HG02623 (cell line): Measurements from ENCODE around the gene HEG1.
A peak's percentile ranks its signal among the peaks of the same experiment; 100 is the strongest.

Experiments used
- ATAC-seq: cut with Tn5 transposase; IDR thresholded peaks from one replicate; pipeline ENCODE4 v1.9.1; 2021; ENCODE audit warnings: moderate library complexity; ENCODE audit not compliant: unreplicated experiment

The HEG1 gene

DNA sequence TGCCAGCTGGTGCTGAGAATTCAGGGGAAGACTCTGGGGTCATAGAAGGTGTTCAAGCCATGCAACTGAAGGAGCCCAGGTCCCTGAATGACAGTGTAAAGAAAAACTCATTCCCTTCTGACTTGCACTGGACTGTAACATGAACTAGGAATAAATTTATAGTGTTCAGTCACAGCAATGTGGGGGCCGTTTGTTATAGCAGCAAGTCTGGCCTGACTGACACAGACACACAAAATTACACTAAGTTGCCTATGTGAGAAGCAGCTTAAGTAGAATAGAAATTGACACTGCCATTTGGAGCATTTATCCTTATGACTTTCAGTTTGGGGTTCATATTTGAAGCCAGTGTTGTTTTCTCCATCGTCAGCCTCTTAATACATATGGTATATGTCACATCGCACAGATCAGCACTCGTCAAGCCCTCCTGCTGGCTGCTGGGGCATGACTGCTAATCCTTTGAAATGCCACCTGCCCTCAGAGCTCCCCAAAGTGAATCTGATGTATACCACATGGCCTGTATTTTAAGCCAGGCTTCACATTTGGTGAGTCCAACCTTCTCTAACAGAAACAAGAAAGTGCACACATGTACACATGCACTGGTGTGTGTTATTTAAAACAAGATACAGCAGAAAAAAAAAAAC is 17.1 kb upstream of the HEG1 start:
- no peak for ATAC-seq

- no peak for ATAC-seq
Measured at GRCh38 chr3:125072301-125072700, 16.5 kb upstream of the HEG1 start.

- ATAC-seq = no peak
Measured at GRCh38 chr3:125069968-125070745, 14.4 kb upstream of the HEG1 start.

DNA sequence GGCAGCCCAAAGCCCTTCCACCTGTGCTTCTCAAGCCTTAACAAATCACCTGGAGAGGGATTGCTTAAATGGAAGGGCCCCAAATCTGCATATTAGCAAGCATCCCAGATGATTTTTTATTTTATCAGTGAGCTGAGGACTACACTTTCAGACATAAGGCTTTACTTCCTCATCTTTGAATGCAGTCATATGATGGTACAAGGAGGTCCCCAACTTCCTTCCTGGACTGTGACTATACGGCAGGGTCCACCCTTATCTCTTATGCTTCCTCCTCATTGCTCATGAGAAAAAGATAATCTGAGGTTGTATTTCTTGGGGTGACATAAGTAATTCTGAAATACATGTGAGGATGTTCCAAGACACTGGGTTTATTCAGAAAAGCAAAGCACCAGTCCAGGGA is 13.7 kb upstream of the HEG1 start:
- no peak for ATAC-seq

GRCh38 chr3:125068265-125068664 is 12.5 kb upstream of the HEG1 start:
- no peak for ATAC-seq

GRCh38 chr3:125067225-125067624 is 11.4 kb upstream of the HEG1 start:
- no peak for ATAC-seq

DNA sequence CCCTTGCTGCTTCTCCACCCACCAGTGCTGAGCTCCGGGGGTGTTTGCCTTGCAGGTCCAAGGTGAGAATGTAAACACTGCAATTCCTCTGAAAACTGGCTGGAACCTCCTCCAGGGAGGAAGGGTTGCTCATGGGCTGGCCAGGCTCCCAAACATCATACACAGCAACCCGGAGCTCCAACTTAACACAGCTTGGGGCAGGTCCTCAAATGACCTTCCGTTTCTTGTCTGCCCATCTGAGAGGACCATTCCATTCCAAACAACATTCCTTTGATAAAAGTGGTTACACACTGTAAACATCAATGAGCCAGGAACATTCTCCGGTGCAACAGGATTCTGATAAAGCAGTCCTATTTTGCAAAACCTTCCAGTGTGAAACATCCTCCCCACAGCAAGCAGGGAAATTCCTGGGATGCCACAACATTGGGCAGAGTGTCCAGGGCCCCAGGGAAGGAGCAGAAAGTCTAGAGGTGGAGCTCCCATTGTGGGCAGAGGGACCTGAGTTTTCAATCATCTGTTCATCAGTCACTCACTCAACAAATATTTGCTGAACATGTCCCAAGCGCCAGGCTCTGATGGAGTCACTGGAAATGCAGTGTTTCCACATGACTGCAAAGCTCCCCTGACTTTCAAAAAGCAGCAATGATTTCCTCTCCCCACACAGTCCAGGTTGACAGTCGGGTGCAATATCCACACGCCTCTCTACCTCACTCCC is 7.3 kb upstream of the HEG1 start:
- ATAC-seq = no peak

GRCh38 chr3:125061646-125062045 is 5.8 kb upstream of the HEG1 start:
- ATAC-seq = no peak

GRCh38 chr3:125061170-125061569 is 5.4 kb upstream of the HEG1 start:
- no peak for ATAC-seq

DNA sequence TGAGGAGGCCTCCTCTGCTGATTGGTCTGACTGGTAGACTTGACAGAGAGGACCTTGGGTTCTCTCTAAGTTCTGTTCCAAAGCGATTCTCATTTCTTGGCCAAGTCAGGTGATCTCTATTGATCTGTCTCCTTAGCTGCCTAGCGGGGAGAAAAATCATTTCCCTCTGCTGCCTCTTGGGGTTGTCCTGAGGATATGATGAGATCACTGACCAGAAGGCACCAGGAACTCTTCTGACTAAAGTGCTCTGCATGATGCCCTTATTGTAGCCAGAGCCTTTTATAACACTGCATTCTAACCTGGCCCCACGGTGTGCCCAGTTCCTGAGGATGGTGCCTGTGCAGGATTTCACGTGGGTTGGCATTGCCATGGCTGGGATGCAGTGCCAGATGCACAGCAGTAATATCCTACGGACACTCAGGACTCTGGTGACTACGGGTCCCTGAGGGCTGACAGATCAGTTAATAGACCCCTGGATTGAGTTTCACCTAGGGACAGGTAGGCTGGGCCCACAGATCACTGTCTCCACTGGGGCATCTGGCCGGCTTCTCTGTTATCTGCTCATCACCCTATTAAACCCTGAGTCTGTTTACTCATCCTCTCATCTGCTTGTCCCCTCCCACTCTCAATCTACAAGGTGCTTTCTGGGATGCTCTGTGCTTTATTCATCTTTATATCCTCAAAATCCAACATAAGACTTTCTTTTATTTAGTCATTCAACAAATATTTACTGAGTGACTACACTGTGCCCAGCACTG is 3.9 kb upstream of the HEG1 start:
- ATAC-seq = no peak

DNA sequence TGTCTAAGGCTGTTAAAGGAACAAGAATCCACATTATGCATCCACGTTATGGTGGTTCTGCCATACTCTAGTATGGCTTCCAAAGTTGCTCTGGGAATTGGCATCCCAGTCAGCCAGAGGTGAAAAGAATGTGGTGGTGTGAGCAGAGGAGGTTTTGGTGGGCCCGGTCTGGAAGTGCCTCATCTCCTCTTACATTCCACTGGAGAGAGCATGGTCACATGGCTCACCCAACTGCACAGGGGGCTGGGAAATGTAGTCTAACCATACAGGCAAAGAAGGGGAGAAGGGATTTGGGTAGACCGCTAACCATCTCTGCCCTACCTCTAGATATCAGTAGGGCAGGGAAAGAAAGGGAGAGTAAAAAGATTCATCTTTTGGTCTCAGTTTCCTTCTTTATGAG is 3.2 kb upstream of the HEG1 start:
- ATAC-seq = no peak

DNA sequence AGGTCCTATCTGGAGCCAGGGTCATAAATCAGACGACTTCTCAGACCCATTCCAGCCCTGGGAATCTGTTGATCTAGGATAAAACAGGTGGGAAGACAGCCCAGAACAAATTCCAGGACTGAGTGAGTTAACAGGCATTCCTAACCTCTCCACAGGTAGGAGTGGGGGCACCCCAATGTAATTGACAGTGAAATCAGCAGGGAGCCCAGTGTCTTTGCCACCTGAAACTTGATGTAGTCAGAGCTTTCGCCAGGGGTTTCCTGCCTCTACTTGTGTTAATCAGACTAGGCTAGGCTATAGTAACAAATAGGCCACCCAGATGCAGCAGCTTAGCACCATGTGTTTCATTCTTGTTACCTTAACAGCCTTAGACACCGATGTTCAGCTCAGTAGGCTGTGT is 2.7 kb upstream of the HEG1 start:
- no peak for ATAC-seq

GRCh38 chr3:125057186-125057850 is 1.5 kb upstream of the HEG1 start:
- ATAC-seq = no peak

- ATAC-seq = peak; percentile 8
Measured at GRCh38 chr3:125055331-125055912, 375 bp downstream of the HEG1 start.

DNA sequence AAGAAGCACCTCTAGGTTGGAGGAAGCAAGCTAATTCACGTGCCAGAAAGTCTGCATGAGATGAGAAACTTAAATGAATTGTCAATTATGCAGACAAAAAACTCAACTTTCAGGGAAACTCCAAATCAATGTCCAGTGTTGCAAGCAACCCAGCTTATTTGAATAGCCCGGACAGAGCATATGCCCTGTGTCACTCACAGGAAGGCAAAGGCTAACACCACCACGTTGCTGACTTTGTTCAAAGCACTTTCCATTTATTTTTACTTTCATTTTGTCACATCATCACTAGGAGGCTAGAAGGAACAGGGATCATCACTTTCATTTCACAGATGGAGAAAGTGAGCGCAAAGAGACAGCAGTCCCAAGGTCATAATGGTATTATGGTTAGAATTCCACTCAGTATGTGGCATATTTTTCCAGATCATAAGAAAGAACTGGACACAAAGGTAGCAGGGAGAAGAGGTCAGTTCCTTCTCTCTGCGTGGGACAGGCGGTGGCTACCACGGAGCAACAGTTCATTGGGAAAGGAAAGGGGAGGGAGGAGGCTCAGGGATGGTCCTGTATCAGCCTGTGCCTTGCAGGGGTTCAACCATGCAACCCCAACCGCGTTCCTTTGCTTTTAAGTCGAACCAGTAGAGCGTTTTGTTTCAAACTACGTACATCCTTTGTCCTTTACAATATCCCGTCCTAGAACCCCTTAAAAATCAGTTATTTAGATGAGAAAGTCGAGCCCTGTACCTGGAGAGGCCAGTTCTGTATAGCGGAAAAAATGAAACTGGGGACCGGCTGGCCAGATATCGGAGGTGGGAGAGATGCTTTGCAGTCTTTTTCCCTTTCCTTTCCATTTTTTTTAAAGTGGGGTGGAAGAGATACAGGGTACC is 1.1 kb downstream of the HEG1 start:
- ATAC-seq = peak; percentile 36

- ATAC-seq = no peak
Measured at GRCh38 chr3:125054062-125054448, 1.7 kb downstream of the HEG1 start.

DNA sequence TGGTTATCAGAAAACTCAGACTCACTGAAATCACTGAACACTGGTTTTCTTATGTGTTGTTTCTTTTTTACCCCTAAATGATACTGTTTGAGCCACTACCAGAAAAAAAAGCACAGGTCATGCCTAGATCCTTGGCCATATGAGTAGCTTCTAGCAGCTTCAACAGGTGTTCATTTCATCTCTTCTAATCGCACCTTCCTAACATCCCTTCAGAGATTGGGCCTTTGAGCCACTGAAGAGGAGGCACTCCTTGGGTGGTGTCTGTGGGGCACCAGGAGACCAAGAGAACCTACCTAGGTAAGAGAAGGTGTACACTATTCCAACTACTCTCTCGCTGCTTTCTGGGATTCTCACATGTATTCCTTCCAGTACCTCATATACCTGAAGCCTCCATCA is 2.5 kb downstream of the HEG1 start:
- ATAC-seq = no peak

DNA sequence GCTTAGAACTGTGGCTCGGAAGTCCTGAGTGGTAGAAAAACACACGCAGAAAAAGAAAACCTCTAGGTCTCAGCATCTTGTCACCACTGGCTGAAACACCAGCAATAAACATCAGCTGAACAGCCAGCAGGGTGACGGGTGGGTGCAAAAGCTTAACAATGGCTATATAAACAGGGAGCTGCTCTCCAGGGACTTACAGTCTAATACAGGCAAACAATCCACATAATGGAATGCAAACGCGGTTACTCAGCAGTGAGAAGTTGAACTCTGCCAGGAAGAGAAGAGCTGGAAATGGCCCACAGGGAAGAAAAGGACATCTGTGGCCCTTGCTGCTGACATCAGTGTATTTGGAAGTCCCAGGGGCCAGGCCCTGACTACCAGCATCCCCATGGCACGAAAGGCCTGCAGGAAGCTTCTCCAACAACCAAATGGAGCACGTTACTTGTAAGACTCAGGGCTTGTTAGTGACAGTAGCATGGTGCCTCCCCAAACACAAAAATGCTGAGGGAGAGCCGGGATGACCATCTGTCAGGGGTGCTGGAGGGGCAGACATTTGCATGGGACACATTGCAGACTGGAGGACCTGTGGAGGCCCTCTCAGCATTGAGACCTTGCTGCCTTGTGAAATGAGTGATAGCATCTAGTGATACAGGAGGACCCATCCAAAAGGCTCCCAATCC is 3.0 kb downstream of the HEG1 start:
- no peak for ATAC-seq
